Left lobe of liver (tissue), 2 donors: ENCODE results near the gene CROT. TPM values are rescaled to one million over a fixed set of nuclear protein-coding genes. Genes with fewer than 3 reads are reported as not detected.
A peak's percentile ranks its signal among the peaks of the same experiment; 100 is the strongest.

Experiments
- ATAC-seq: fragments of 200-7000 bp; cut with Tn5 transposase; one replicate; pipeline ENCODE4 v1.9.1; 2020; ENCODE audit warnings: mild to moderate bottlenecking, moderate library complexity
- DNase-seq: peaks from one replicate; pipeline ENCODE4 v3.0.0-alpha.2; 2020; ENCODE audit warnings: low spot score
- total RNA-seq: library from RNA; stranded (reverse); gene quantifications from one replicate; pipeline ENCODE4 v1.2.1, GENCODE V29; 2021
- donor health status: DM: no; HTN: no; CAD: no; lungs with moderate emphysema.
- donor health status: DM: no; HTN: yes; CAD: no.

The CROT gene
- total RNA-seq, 1 donor from 2014 or later: 14.0 TPM

- peak; percentile 18 for ATAC-seq
Measured at GRCh38 chr7:87413951-87414793, 68.7 kb downstream of the CROT start.

DNA sequence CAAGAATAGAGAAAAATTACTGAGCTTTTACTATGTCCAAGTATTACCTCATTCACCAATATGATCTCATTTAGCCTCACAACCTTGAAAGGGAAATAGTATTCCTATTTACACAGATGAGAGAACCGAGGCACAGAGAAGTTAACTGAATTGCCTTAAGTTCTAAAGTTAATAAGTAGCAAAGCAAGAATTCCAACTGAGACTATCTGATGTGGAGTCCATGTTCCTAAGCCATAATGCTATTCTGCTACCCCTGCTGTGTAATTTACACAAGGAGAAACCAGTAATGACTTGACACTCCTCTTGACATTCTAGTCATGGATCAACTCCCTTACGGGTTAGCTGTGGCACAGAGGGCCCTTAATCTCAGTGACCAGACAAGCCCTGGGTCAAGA is 69.3 kb downstream of the CROT start:
- no peak for ATAC-seq
- DNase-seq: no peak

More at GRCh38 chr7:87413951-87414793, 68.7 kb downstream of the CROT start:
- no peak for DNase-seq

GRCh38 chr7:87416682-87417587 is 71.5 kb downstream of the CROT start:
- DNase-seq (no peak), ATAC-seq (peak; percentile 70)

- DNase-seq (no peak), ATAC-seq (no peak)
Measured at GRCh38 chr7:87420173-87420572, 74.7 kb downstream of the CROT start.

- peak; percentile 73 for ATAC-seq
Measured at GRCh38 chr7:87424075-87424474, 78.6 kb downstream of the CROT start.

GRCh38 chr7:87426160-87426559 is 80.7 kb downstream of the CROT start:
- DNase-seq (no peak), ATAC-seq (no peak)

More at GRCh38 chr7:87424075-87424474, 78.6 kb downstream of the CROT start:
- no peak for DNase-seq

GRCh38 chr7:87427288-87427687 is 81.8 kb downstream of the CROT start:
- peak; percentile 52 for ATAC-seq

GRCh38 chr7:87432536-87432935 is 87.1 kb downstream of the CROT start:
- DNase-seq: no peak
- ATAC-seq: no peak

More at GRCh38 chr7:87427288-87427687, 81.8 kb downstream of the CROT start:
- no peak for DNase-seq

- ATAC-seq (peak; percentile 22), DNase-seq (no peak)
Measured at GRCh38 chr7:87435546-87435945, 90.1 kb downstream of the CROT start.

- ATAC-seq: no peak
- no peak for DNase-seq
Measured at GRCh38 chr7:87445897-87446296, 100.4 kb downstream of the CROT start.

DNA sequence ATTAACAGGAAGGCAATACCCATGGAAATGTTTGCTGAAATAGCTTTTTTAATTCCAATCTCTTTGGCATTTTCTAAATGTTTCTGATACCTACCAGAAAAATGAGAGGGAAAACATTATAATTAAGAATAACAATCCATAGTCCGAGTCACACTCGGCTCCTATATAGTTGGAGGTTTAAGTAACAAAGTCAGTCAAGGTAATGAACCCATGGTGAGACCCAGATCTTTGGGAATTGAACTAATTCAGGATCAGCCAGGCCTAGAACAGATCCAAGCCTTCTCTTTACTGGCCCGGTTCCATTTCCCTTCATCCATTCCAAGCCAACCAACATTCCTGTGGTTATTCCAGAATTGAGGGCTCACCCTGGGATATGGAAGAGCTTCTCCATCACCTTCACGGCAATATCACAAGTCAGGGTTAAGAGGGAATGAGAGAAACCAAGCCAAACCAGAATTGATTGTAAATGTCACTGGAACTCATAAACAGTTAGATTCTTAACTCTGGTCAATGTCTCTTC is 101.7 kb downstream of the CROT start:
- DNase-seq (no peak), ATAC-seq (peak; percentile 31)

DNA sequence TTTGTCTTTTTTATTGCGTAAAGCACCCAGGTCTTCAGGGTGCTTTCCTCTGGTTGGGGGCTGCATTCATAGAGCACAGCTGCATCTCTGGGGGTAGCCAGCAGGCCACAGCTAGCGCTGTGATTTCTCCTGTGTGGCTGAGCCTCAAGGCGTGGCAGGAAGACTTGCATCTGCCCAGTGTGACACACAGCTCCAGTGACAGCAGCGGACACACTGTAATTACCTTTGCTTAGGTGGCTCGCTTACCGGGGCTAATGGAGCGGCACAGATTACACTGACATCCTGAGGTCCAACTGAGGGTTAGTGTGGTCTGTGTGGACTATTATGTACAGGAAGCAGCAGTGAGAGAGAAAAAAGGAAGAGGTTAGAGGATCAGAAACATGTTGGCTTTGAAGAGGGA is 102.9 kb downstream of the CROT start:
- ATAC-seq: peak; percentile 7
- no peak for DNase-seq

Other genes with a start within 250 kb of the CROT start
- 14.8 TPM for gene DMTF1, start 193.2 kb upstream of the CROT start, total RNA-seq
- 2.6 TPM for gene TMEM243, start 125.9 kb upstream of the CROT start, total RNA-seq
- 114 TPM for gene ABCB4, start 130.0 kb downstream of the CROT start, total RNA-seq